H1 (cell line): Measurements from ENCODE around the gene NOS2. TPM values are rescaled to one million over a fixed set of nuclear protein-coding genes. Genes with fewer than 3 reads are reported as not detected.

ENCODE experiments used
- CTCF ChIA-PET: fragments of 300-600 bp; sonication (Branson Sonifier 250); formaldehyde crosslinking; loops from one replicate; lab custom pipeline; 2021; ENCODE audit not compliant: partially characterized antibody; lab: Charles Lee
- POLR2A ChIA-PET: fragments of 300-600 bp; sonication (Branson Sonifier 250); formaldehyde crosslinking; loops from one replicate; lab custom pipeline; 2021; ENCODE audit warnings: inconsistent platforms; ENCODE audit not compliant: partially characterized antibody; lab: Charles Lee
- DNase-seq, 2 experiments: peaks; one replicate each; pipeline versions ENCODE4 v3.0.0 to v3.0.0-alpha.2; 2010 to 2022; ENCODE audit warnings: low spot score in 2 of 2, low read depth in 1 of 2, mixed read lengths in 1 of 2
- FAIRE-seq: peaks from 2 replicates; lab custom pipeline; 2011; peaks lifted over from hg19 to GRCh38; lab: Jason Lieb, UNC
- H2AFZ ChIP-seq: 2 replicates; pipeline ENCODE4 v1.8.1; 2012; ENCODE audit warnings: low read length, inconsistent platforms
- H2AK5ac ChIP-seq: 2 replicates; pipeline ENCODE4 v1.6.1; 2013; ENCODE audit warnings: low read depth, low read length
- H2BK120ac ChIP-seq: replicated peaks from 2 replicates; pipeline ENCODE3; 2013; ENCODE audit warnings: low read depth, low read length, inconsistent platforms
- H2BK12ac ChIP-seq: 2 replicates; pipeline ENCODE4 v1.6.1; 2013; ENCODE audit warnings: low read depth, low read length
- H2BK15ac ChIP-seq: 2 replicates; pipeline ENCODE4 v1.6.1; 2013; ENCODE audit warnings: low read length
- H2BK20ac ChIP-seq: 2 replicates; pipeline ENCODE4 v1.6.1; 2013; ENCODE audit warnings: low read length
- H2BK5ac ChIP-seq: 2 replicates; pipeline ENCODE4 v1.6.1; 2013; ENCODE audit warnings: low read depth, low read length
- H3K14ac ChIP-seq: 2 replicates; pipeline ENCODE4 v1.6.1; 2013; ENCODE audit warnings: inconsistent platforms; ENCODE audit not compliant: insufficient read length
- H3K18ac ChIP-seq: 2 replicates; pipeline ENCODE4 v1.6.1; 2013; ENCODE audit warnings: low read length; ENCODE audit errors: extremely low read depth
- H3K23ac ChIP-seq: 2 replicates; pipeline ENCODE4 v1.6.1; 2013; ENCODE audit warnings: inconsistent platforms; ENCODE audit not compliant: insufficient read length
- H3K23me2 ChIP-seq: 2 replicates; pipeline ENCODE4 v1.6.1; 2013; ENCODE audit warnings: low read depth, low read length
- H3K27ac ChIP-seq: 2 replicates; pipeline ENCODE4 v1.6.1; 2011; ENCODE audit warnings: low read depth, low read length, inconsistent platforms
- H3K27me3 ChIP-seq, 4 experiments: replicated peaks in 1 of 4; 1 replicate in 1 of 4; 2 replicates in 3 of 4; pipeline versions ENCODE4 v1.6.1 to v1.8.1; 2011 to 2013; ENCODE audit warnings: low read length in 3 of 4, mild to moderate bottlenecking in 3 of 4, inconsistent platforms in 2 of 4, mixed read lengths in 2 of 4, moderate library complexity in 1 of 4; ENCODE audit not compliant: control insufficient read depth in 3 of 4, insufficient read depth in 3 of 4; ENCODE audit errors: extremely low read depth in 1 of 4
- H3K36me3 ChIP-seq, 4 experiments: 2 replicates each; pipeline versions ENCODE4 v1.6.1 to v1.8.1; 2011 to 2013; ENCODE audit warnings: mild to moderate bottlenecking in 4 of 4, low read length in 3 of 4, moderate library complexity in 2 of 4, control low read depth in 1 of 4, inconsistent platforms in 1 of 4; ENCODE audit not compliant: insufficient read depth in 4 of 4, control insufficient read depth in 2 of 4
- H3K4ac ChIP-seq: replicated peaks from 2 replicates; pipeline ENCODE3; 2013; ENCODE audit warnings: low read length, low read depth, mixed read lengths, inconsistent platforms; ENCODE audit not compliant: insufficient read length
- H3K4me1 ChIP-seq, 4 experiments: replicated peaks in 1 of 4; 1 replicate in 1 of 4; 2 replicates in 3 of 4; pipeline versions ENCODE4 v1.6.1 to v1.8.1; 2011 to 2013; ENCODE audit warnings: low read length in 3 of 4, inconsistent platforms in 2 of 4, mixed read lengths in 1 of 4; ENCODE audit not compliant: insufficient read depth in 4 of 4, control insufficient read depth in 3 of 4
- H3K4me2 ChIP-seq, 2 experiments: 2 replicates each; pipeline versions ENCODE4 v1.6.1 to v1.8.1; 2011 to 2013; ENCODE audit warnings: low read depth in 2 of 2, low read length in 2 of 2, control low read depth in 1 of 2, inconsistent platforms in 1 of 2, mild to moderate bottlenecking in 1 of 2; ENCODE audit not compliant: insufficient read depth in 1 of 2
- H3K4me3 ChIP-seq, 4 experiments: fragments of 200-600, 300-600 bp in 1 of 4; sonication (generic), shearing (Covaris generic), sonication (Bioruptor Twin) in 1 of 4; 2 replicates each; pipeline versions ENCODE4 v1.5.1 to v1.8.1; 2011 to 2016; ENCODE audit warnings: low read length in 4 of 4, low read depth in 3 of 4, control low read depth in 2 of 4, inconsistent platforms in 2 of 4, mild to moderate bottlenecking in 2 of 4, mixed read lengths in 1 of 4, moderate library complexity in 1 of 4; ENCODE audit not compliant: insufficient read depth in 2 of 4; ENCODE audit errors: extremely low read depth in 1 of 4
- H3K56ac ChIP-seq: replicated peaks from 2 replicates; pipeline ENCODE3; 2013; ENCODE audit warnings: low read depth, mild to moderate bottlenecking, mixed read lengths, low read length, inconsistent platforms; ENCODE audit not compliant: insufficient read length
- H3K79me1 ChIP-seq: 2 replicates; pipeline ENCODE4 v1.6.1; 2013; ENCODE audit warnings: low read depth, low read length, control low read depth
- H3K79me2 ChIP-seq, 2 experiments: 2 replicates each; pipeline versions ENCODE4 v1.6.1 to v1.8.1; 2012 to 2013; ENCODE audit warnings: low read length in 2 of 2, mild to moderate bottlenecking in 2 of 2, inconsistent platforms in 1 of 2; ENCODE audit not compliant: insufficient read depth in 2 of 2, control insufficient read depth in 1 of 2
- H3K9ac ChIP-seq, 4 experiments: replicated peaks in 1 of 4; 1 replicate in 1 of 4; 2 replicates in 3 of 4; pipeline versions ENCODE4 v1.6.1 to v1.8.1; 2011 to 2013; ENCODE audit warnings: low read depth in 3 of 4, low read length in 3 of 4, control low read depth in 2 of 4, mild to moderate bottlenecking in 2 of 4, moderate library complexity in 2 of 4, inconsistent platforms in 1 of 4; ENCODE audit errors: extremely low read depth in 1 of 4
- H3K9me3 ChIP-seq, 2 experiments: 2 replicates each; pipeline versions ENCODE4 v1.6.1 to v1.8.1; 2012 to 2013; ENCODE audit warnings: mild to moderate bottlenecking in 2 of 2, moderate library complexity in 2 of 2, control low read depth in 1 of 2, inconsistent platforms in 1 of 2, low read depth in 1 of 2, low read length in 1 of 2, mixed read lengths in 1 of 2; ENCODE audit not compliant: insufficient read depth in 2 of 2
- H4K20me1 ChIP-seq, 2 experiments: replicated peaks in 1 of 2; 2 replicates each; pipeline versions ENCODE3 to v1.8.1; 2011 to 2013; ENCODE audit warnings: inconsistent platforms in 2 of 2, low read length in 2 of 2, mild to moderate bottlenecking in 1 of 2; ENCODE audit not compliant: insufficient read depth in 2 of 2, control insufficient read depth in 1 of 2
- H4K5ac ChIP-seq: 2 replicates; pipeline ENCODE4 v1.6.1; 2013; ENCODE audit warnings: low read length, low read depth, mixed read lengths, inconsistent platforms; ENCODE audit not compliant: insufficient read length
- H4K8ac ChIP-seq: 2 replicates; pipeline ENCODE4 v1.8.0; 2013; ENCODE audit warnings: mild to moderate bottlenecking, moderate library complexity, low read length, inconsistent platforms; ENCODE audit not compliant: insufficient read depth; ENCODE audit errors: extremely low read depth
- H4K91ac ChIP-seq: replicated peaks from 2 replicates; pipeline ENCODE3; 2013; ENCODE audit warnings: low read length, mixed read lengths, inconsistent platforms; ENCODE audit not compliant: insufficient read length
- CHD1 ChIP-seq: IDR thresholded peaks from 2 replicates; pipeline ENCODE4 v1.6.1; 2012; ENCODE audit warnings: low read depth, low read length, improper control_type of control experiment
- RFX5 ChIP-seq: IDR thresholded peaks from 2 replicates; pipeline ENCODE4 v1.6.1; 2011; ENCODE audit warnings: low read depth, low read length, improper control_type of control experiment, borderline replicate concordance
- SIRT6 ChIP-seq: IDR thresholded peaks from one replicate; pipeline ENCODE4 v1.7.1; 2012; ENCODE audit warnings: low read length, inconsistent platforms
- WGBS, 2 experiments: shearing (Covaris generic) in 1 of 2; methylation state at CpG; one replicate each; pipeline versions ENCODE4 v1.1.6 to v1.1.7; 2013 to 2015; ENCODE audit warnings: low lambda C conversion rate in 2 of 2, mixed read lengths in 2 of 2, inconsistent platforms in 1 of 2, low coverage in 1 of 2, missing lambda C conversion rate in 1 of 2; ENCODE audit not compliant: insufficient replicate concordance in 2 of 2, insufficient coverage in 1 of 2, insufficient read length in 1 of 2; ENCODE audit errors: extremely low coverage in 1 of 2, missing lambda C conversion rate in 1 of 2; 5-methylcytosine and 5-hydroxymethylcytosine counted together
- polyA plus RNA-seq, 7 experiments: library from polyadenylated mRNA; depleted of rRNA in 3 of 7; stranded (reverse) in 5 of 7; unstranded in 2 of 7; fragments of >200 nt in 5 of 7; fragments of 200-250 nt in 2 of 7; gene quantifications; 1 replicate in 5 of 7; 2 replicates in 1 of 7; 4 replicates in 1 of 7; pipeline versions ENCODE4 v1.2.1 to v1.2.3, GENCODE V29; 2011 to 2013; ENCODE audit warnings: missing spikeins in 2 of 7, mixed read lengths in 2 of 7
- total RNA-seq: library from RNA; stranded (reverse); fragmentation: NEBNext Ultra II Directional; extraction: Animal tissue kit (Norgen Biotek cat#: 25700); gene quantifications from 2 replicates; pipeline ENCODE4 v1.2.1, GENCODE V29; 2021
- TF ChIP-seq, protein P1 (sequence below): IDR thresholded peaks from 2 replicates; pipeline ENCODE4 v1.6.1; 2011; ENCODE audit warnings: low read length, improper control_type of control experiment

Gene NOS2
- total and polyA plus RNA-seq, 2 of the 8 experiments (the other 6 are each of a cell fraction or from before 2014, with no cell fraction given) = 1.0 to 1.9 TPM

DNA sequence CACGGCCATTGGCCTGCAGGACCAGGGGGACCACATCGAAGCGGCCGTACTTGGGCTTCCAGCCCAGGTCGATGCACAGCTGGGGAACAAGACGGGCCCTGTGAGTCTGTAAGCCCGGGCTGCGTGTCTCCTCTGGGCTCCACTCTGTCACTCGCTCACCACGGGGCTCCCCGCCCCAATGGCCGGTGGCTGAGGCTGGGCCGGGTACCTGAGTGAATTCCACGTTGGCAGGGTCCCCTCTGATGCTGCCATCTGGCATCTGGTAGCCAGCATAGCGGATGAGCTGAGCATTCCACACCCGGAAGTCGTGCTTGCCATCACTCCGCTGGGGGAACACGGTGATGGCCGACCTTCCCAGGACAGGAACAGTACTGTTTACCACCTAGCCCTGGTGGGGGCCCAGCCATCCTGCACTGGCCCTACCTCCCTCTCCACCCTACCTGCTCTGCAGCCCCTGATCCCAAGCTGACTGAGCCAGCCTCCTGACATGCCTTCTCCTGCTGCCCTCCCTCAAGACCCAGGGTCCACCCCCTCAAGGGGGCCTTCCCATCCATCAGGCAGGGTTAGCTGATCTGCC lies 19.4 kb downstream of the NOS2 start:
- Histone ChIP-seq H3K14ac (no peak overlapping the region), H4K5ac (no peak overlapping the region), H3K23me2 (no peaks in the 10 kb centered on the region), H3K79me1 (no peaks in the 10 kb centered on the region), H3K36me3 (no peaks in the 10 kb centered on the region), H4K8ac (no peak overlapping the region; the same call in 1 of the 2 replicates), H3K56ac (no peak overlapping the region), H3K18ac (peak overlapping the region; percentile 32; the same call in 1 of the 2 replicates), H3K9me3 (no peaks in the 10 kb centered on the region), H2BK15ac (peak overlapping the region; percentile 29; the same call in 1 of the 2 replicates), H2BK12ac (no peak overlapping the region), H2BK20ac (no peak overlapping the region), H2BK5ac (peak overlapping the region; percentile 44; the same call in 1 of the 2 replicates), H3K9ac (no peak overlapping the region), H2BK120ac (no peak overlapping the region), H3K27me3 (no peaks in the 10 kb centered on the region), H3K4me2 (no peak overlapping the region), H4K20me1 (no peaks in the 10 kb centered on the region), H3K23ac (no peak overlapping the region), H2AK5ac (no peak overlapping the region), H4K91ac (no peak overlapping the region), H3K4me3 (no peak overlapping the region), H3K27ac (no peak overlapping the region), H2AFZ (no peak overlapping the region), H3K4me1 (peaks cover 0 to 6% (median 4%) of the 10 kb centered on the region in 4 experiments; a peak in 6 of 7 replicates), H3K79me2 (no peaks in the 10 kb centered on the region), H3K4ac (no peak overlapping the region)
- no peak for FAIRE-seq
- ChIA-PET POLR2A (no interaction called here), CTCF (interaction anchor here (0.7 to 6.5 kb wide), 7 partner anchors 13 to 112 kb away, joined by 3 to 38 read pairs (median 12); no protein-coding TSS in a partner anchor)
- DNase-seq = no peak
- TF ChIP-seq RFX5 (no peak), SIRT6 (no peak), CHD1 (no peak)
- TF ChIP-seq, protein P1, sequence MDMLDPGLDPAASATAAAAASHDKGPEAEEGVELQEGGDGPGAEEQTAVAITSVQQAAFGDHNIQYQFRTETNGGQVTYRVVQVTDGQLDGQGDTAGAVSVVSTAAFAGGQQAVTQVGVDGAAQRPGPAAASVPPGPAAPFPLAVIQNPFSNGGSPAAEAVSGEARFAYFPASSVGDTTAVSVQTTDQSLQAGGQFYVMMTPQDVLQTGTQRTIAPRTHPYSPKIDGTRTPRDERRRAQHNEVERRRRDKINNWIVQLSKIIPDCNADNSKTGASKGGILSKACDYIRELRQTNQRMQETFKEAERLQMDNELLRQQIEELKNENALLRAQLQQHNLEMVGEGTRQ = no peak
- WGBS, 2 experiments = 96% methylated on average over 19 of the region's 20 CpGs; no CpG with 5 or more reads in 1 of the 2 experiments
